CD8-positive, alpha-beta memory T cell (primary cell): ENCODE measurements around the gene DUOXA2. TPM values are rescaled to one million over a fixed set of nuclear protein-coding genes. Genes with fewer than 3 reads are reported as not detected.

Experiments used
- CTCF ChIA-PET: fragments of 350-600 bp; sonication (Branson Sonifier 250); formaldehyde crosslinking; loops from one replicate; lab custom pipeline; 2021; ENCODE audit warnings: antibody characterized with exemption; lab: Charles Lee
- POLR2A ChIA-PET: fragments of 350-600 bp; sonication (Branson Sonifier 250); formaldehyde crosslinking; loops from one replicate; lab custom pipeline; 2021; ENCODE audit warnings: antibody characterized with exemption; lab: Charles Lee
- DNase-seq, 5 donors: peaks; one replicate each; pipeline versions ENCODE4 v3.0.0 to v3.0.0-alpha.2; 2020 to 2022; ENCODE audit warnings: mixed read lengths in 1 of 5
- H3K27ac ChIP-seq: one replicate; pipeline ENCODE4 v1.7.0; 2013; ENCODE audit warnings: low read depth, mild to moderate bottlenecking, low read length, moderate library complexity
- H3K27me3 ChIP-seq: 2 replicates; pipeline ENCODE4 v1.7.0; 2013; ENCODE audit warnings: low read length, mild to moderate bottlenecking; ENCODE audit not compliant: insufficient read depth, poor library complexity, severe bottlenecking
- H3K36me3 ChIP-seq: 2 replicates; pipeline ENCODE4 v1.7.0; 2013; ENCODE audit warnings: mild to moderate bottlenecking, low read length, moderate library complexity; ENCODE audit not compliant: insufficient read depth
- H3K4me1 ChIP-seq: 2 replicates; pipeline ENCODE4 v1.7.0; 2013; ENCODE audit warnings: mild to moderate bottlenecking, low read length, moderate library complexity; ENCODE audit not compliant: insufficient read depth
- H3K4me3 ChIP-seq: 2 replicates; pipeline ENCODE4 v1.7.0; 2013; ENCODE audit warnings: mild to moderate bottlenecking, low read length
- H3K9me3 ChIP-seq: 2 replicates; pipeline ENCODE4 v1.7.0; 2013; ENCODE audit warnings: mild to moderate bottlenecking, low read length
- H3K27ac Mint-ChIP-seq, 8 donors: one replicate each; pipeline ENCODE4 v1.8.0; 2020 to 2021; ENCODE audit warnings: mixed read lengths in 8 of 8, mild to moderate bottlenecking in 6 of 8, inconsistent platforms in 3 of 8, moderate library complexity in 3 of 8
- H3K27me3 Mint-ChIP-seq, 2 donors: one replicate each; pipeline ENCODE4 v1.8.0; 2020 to 2021; ENCODE audit warnings: mixed read lengths in 2 of 2, mild to moderate bottlenecking in 1 of 2, moderate library complexity in 1 of 2
- H3K36me3 Mint-ChIP-seq, 3 donors: one replicate each; pipeline ENCODE4 v1.8.0; 2020 to 2021; ENCODE audit warnings: mixed read lengths in 3 of 3, inconsistent platforms in 1 of 3, mild to moderate bottlenecking in 1 of 3
- H3K4me1 Mint-ChIP-seq, 3 donors: one replicate each; pipeline ENCODE4 v1.8.0; 2020 to 2021; ENCODE audit warnings: mixed read lengths in 3 of 3, inconsistent platforms in 1 of 3, mild to moderate bottlenecking in 1 of 3
- H3K4me3 Mint-ChIP-seq, 7 donors: one replicate each; pipeline ENCODE4 v1.8.0; 2020 to 2021; ENCODE audit warnings: mixed read lengths in 7 of 7, mild to moderate bottlenecking in 6 of 7, moderate library complexity in 4 of 7, inconsistent platforms in 2 of 7
- H3K9me3 Mint-ChIP-seq, 5 donors: one replicate each; pipeline ENCODE4 v1.8.0; 2020 to 2022; ENCODE audit warnings: mixed read lengths in 5 of 5, mild to moderate bottlenecking in 3 of 5, moderate library complexity in 2 of 5, inconsistent platforms in 1 of 5
- polyA plus RNA-seq: library from polyadenylated mRNA; unstranded; fragments of 300-500 nt; fragmentation: Illumina TruSeq; gene quantifications from one replicate; pipeline ENCODE4 v1.2.3, GENCODE V29; 2021
- total RNA-seq, 2 experiments: library from RNA; stranded (reverse); gene quantifications; one replicate each; pipeline ENCODE4 v1.2.3, GENCODE V29; 2021

DUOXA2 gene
- total and polyA plus RNA-seq, 3 experiments from 2014 or later = not detected

- Histone ChIP-seq H3K36me3 (no peaks in the 10 kb centered on the region), H3K4me3 (no peak overlapping the region), H3K27ac (no peak overlapping the region), H3K9me3 (no peaks in the 10 kb centered on the region), H3K27me3 (no peaks in the 10 kb centered on the region), H3K4me1 (no peaks in the 10 kb centered on the region)
- H3K4me3 Mint-ChIP-seq = no peak overlapping the region
- H3K36me3 Mint-ChIP-seq = peaks cover 0 to 20% (median 1%) of the 10 kb centered on the region in 3 donors
- no peak overlapping the region for H3K27ac Mint-ChIP-seq
- no peaks in the 10 kb centered on the region for H3K9me3 Mint-ChIP-seq
- peaks cover 0 to 3% (median 0%) of the 10 kb centered on the region in 3 donors for H3K4me1 Mint-ChIP-seq
- POLR2A ChIA-PET = no interaction called here
- DNase-seq = no peak
- CTCF ChIA-PET = no interaction called here
- H3K27me3 Mint-ChIP-seq = peaks cover 0 to 2% of the 10 kb centered on the region in 2 donors
Observed at GRCh38 chr15:45151998-45152828, 38.1 kb downstream of the DUOXA2 start.

DNA sequence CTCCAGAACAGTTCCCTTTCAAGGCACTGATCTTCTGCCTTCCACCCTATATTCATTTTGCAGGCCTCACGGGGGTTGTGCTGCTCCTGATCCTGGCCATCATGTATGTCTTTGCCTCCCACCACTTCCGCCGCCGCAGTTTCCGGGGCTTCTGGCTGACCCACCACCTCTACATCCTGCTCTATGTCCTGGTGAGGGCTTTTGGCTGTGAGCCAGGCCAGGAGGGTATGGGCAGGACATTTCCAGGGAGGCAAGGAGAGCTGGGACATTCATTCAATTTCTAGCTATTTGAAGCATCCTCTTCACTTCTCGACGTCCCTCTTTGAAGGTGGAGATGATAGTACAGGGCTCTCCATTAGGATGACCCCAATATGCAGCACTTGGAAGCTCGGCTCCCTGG is 41.6 kb downstream of the DUOXA2 start:
- DNase-seq = no peak
- Histone ChIP-seq H3K4me1 (no peaks in the 10 kb centered on the region), H3K27ac (no peak overlapping the region), H3K27me3 (no peaks in the 10 kb centered on the region), H3K36me3 (no peaks in the 10 kb centered on the region), H3K9me3 (no peaks in the 10 kb centered on the region), H3K4me3 (no peak overlapping the region)
- ChIA-PET POLR2A (no interaction called here), CTCF (interaction anchor here (1.0 kb wide), 1 partner anchor 12 kb away, joined by 4 read pairs; no protein-coding TSS in a partner anchor)
- Mint-ChIP-seq H3K4me1 (peaks cover 5 to 12% (median 9%) of the 10 kb centered on the region in 3 donors), H3K36me3 (peaks cover 0 to 28% (median 10%) of the 10 kb centered on the region in 3 donors), H3K4me3 (no peak overlapping the region), H3K9me3 (no peaks in the 10 kb centered on the region), H3K27me3 (peaks cover 0 to 2% of the 10 kb centered on the region in 2 donors), H3K27ac (peak overlapping the region in 1 of 8 donors; percentile 1)

- H3K36me3 ChIP-seq = no peaks in the 10 kb centered on the region
- peaks cover 0 to 2% of the 10 kb centered on the region in 2 donors for H3K27me3 Mint-ChIP-seq
- no peak overlapping the region for H3K4me3 Mint-ChIP-seq
- no peak overlapping the region for H3K4me3 ChIP-seq
- no peak overlapping the region for H3K27ac ChIP-seq
- H3K9me3 ChIP-seq = no peaks in the 10 kb centered on the region
- H3K36me3 Mint-ChIP-seq = peaks cover 0 to 19% (median 10%) of the 10 kb centered on the region in 3 donors
- POLR2A ChIA-PET = no interaction called here
- H3K4me1 Mint-ChIP-seq = peaks cover 5 to 12% (median 9%) of the 10 kb centered on the region in 3 donors
- H3K27me3 ChIP-seq = no peaks in the 10 kb centered on the region
- DNase-seq = no peak
- no peak overlapping the region for H3K27ac Mint-ChIP-seq
- H3K9me3 Mint-ChIP-seq = no peaks in the 10 kb centered on the region
- CTCF ChIA-PET = no interaction called here
- H3K4me1 ChIP-seq = no peaks in the 10 kb centered on the region
Observed at GRCh38 chr15:45156744-45157455, 42.8 kb downstream of the DUOXA2 start.

DNA sequence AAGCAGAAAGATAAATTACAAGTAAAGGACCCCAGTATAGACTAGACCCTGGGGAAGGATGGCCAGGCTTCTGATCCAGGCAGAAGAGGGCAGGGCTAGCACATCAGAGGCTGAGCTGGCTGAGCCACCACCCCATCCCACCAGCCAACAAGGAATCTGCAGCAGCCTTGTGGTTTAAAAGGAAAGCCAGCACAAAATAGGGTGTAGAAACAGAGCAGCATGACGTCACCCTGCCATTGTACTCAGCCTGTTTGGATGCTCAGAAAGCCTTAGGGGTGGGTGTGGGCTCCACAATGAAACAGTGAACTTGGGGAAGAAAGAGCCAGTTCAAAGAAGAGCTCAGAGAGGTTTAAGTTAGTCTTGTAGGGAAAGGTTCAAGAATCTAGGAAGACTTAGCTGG is 43.8 kb downstream of the DUOXA2 start:
- Mint-ChIP-seq H3K27ac (no peak overlapping the region), H3K4me1 (peaks cover 7 to 14% (median 9%) of the 10 kb centered on the region in 3 donors), H3K36me3 (peaks cover 0 to 11% (median 10%) of the 10 kb centered on the region in 3 donors), H3K9me3 (no peaks in the 10 kb centered on the region), H3K4me3 (peak overlapping the region in 1 of 7 donors; percentile 73), H3K27me3 (peaks cover 0 to 2% of the 10 kb centered on the region in 2 donors)
- DNase-seq = no peak
- Histone ChIP-seq H3K4me3 (no peak overlapping the region), H3K27ac (no peak overlapping the region), H3K9me3 (no peaks in the 10 kb centered on the region), H3K4me1 (no peaks in the 10 kb centered on the region), H3K27me3 (no peaks in the 10 kb centered on the region), H3K36me3 (no peaks in the 10 kb centered on the region)
- ChIA-PET CTCF (interaction anchor here (1.8 kb wide), 1 partner anchor 9 kb away, joined by 6 read pairs; no protein-coding TSS in a partner anchor), POLR2A (interaction anchor here (1.0 kb wide), 1 partner anchor 9 kb away, joined by 4 read pairs; no protein-coding TSS in a partner anchor)

GRCh38 chr15:45161666-45162065 is 47.5 kb downstream of the DUOXA2 start:
- H3K27me3 ChIP-seq = no peaks in the 10 kb centered on the region
- H3K27ac ChIP-seq = no peak overlapping the region
- H3K4me3 Mint-ChIP-seq = no peak overlapping the region
- peaks cover 0 to 10% (median 9%) of the 10 kb centered on the region in 3 donors for H3K36me3 Mint-ChIP-seq
- H3K4me1 Mint-ChIP-seq = peaks cover 21 to 31% (median 26%) of the 10 kb centered on the region in 3 donors
- H3K27me3 Mint-ChIP-seq = peaks cover 0 to 1% of the 10 kb centered on the region in 2 donors
- no peak overlapping the region for H3K27ac Mint-ChIP-seq
- no peaks in the 10 kb centered on the region for H3K9me3 Mint-ChIP-seq
- H3K4me1 ChIP-seq = peaks cover 15% of the 10 kb centered on the region
- CTCF ChIA-PET = interaction anchor here (1.4 to 2.8 kb wide), 3 partner anchors 18 to 115 kb away, joined by 3 to 13 read pairs (median 6); no protein-coding TSS in a partner anchor
- no peaks in the 10 kb centered on the region for H3K9me3 ChIP-seq
- DNase-seq = no peak
- no peak overlapping the region for H3K4me3 ChIP-seq
- no peaks in the 10 kb centered on the region for H3K36me3 ChIP-seq
- POLR2A ChIA-PET = no interaction called here

DNA sequence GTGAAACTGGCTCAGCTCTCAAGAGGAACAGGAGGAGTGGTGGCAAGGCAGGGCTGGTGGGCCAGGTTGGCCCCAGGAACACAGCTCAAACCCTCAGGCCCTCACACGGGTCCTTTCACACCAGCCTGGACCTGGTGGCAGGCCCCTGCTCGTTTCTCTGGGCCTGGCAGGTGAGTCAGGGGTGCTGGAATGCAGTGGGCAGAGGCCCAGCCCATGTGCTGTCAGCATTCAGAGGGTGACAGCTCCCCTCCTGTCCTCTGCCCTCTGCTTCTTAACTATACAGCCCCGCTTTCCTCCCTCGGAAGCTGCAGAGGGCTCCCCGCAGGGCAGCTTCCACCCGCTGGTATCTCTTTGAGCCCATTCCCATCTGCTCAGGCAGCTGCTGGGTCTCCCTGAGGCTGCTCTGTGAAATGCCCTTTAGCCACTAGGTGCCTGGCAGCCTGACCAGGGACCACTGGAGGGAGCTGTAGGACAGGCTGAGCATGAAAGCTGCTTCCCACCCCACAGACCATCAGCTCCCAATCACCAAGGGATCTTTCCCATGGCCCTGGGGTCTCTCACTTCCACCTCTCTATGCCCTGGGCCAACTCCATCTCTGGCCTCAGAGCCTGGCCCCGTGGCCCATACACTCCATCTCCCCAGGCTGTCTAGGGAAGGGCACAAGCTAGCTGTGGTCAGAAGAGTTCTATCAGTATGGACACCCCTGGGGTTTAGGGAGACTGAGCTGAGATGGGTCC is 48.8 kb downstream of the DUOXA2 start:
- Histone ChIP-seq H3K9me3 (no peaks in the 10 kb centered on the region), H3K4me3 (no peak overlapping the region), H3K27me3 (no peaks in the 10 kb centered on the region), H3K36me3 (no peaks in the 10 kb centered on the region), H3K27ac (no peak overlapping the region), H3K4me1 (peaks cover 15% of the 10 kb centered on the region)
- no peaks in the 10 kb centered on the region for H3K9me3 Mint-ChIP-seq
- no peaks in the 10 kb centered on the region for H3K27me3 Mint-ChIP-seq
- peaks cover 17 to 31% (median 26%) of the 10 kb centered on the region in 3 donors for H3K4me1 Mint-ChIP-seq
- H3K27ac Mint-ChIP-seq = peak overlapping the region in 1 of 8 donors; percentile 44
- ChIA-PET POLR2A (interaction anchor here (1.0 to 1.3 kb wide), 2 partner anchors 35 to 38 kb away, joined by 4 to 6 read pairs; no protein-coding TSS in a partner anchor), CTCF (interaction anchor here (0.7 to 3.4 kb wide), 20 partner anchors 9 to 451 kb away, joined by 3 to 19 read pairs (median 6); a partner anchor contains a TSS)
- DNase-seq = peak; percentile 42 to 71 (median 47)
- H3K4me3 Mint-ChIP-seq = peak overlapping the region in 1 of 7 donors; percentile 12
- H3K36me3 Mint-ChIP-seq = peaks cover 0 to 9% (median 8%) of the 10 kb centered on the region in 3 donors

DNA sequence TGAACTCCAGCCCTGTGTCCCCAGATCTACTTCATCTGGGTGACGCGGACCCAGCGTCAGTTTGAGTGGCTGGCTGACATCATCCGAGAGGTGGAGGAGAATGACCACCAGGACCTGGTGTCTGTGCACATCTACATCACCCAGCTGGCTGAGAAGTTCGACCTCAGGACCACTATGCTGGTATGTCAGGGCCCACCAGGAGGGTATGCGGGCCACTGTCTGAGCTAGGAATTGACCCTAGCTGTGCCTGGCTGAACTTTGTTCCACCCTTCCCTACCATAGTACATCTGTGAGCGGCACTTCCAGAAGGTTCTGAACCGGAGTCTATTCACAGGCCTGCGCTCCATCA is 49.4 kb downstream of the DUOXA2 start:
- H3K4me3 ChIP-seq = no peak overlapping the region
- ChIA-PET CTCF (interaction anchor here (0.7 to 3.4 kb wide), 17 partner anchors 9 to 450 kb away, joined by 3 to 19 read pairs (median 8); a partner anchor contains a TSS), POLR2A (interaction anchor here (1.0 to 1.3 kb wide), 2 partner anchors 35 to 37 kb away, joined by 4 to 6 read pairs; no protein-coding TSS in a partner anchor)
- H3K4me1 Mint-ChIP-seq = peaks cover 16 to 31% (median 23%) of the 10 kb centered on the region in 3 donors
- peaks cover 15% of the 10 kb centered on the region for H3K4me1 ChIP-seq
- no peaks in the 10 kb centered on the region for H3K36me3 ChIP-seq
- H3K4me3 Mint-ChIP-seq = peak overlapping the region in 2 of 7 donors; percentile 27 to 34
- H3K9me3 ChIP-seq = no peaks in the 10 kb centered on the region
- H3K27ac Mint-ChIP-seq = peak overlapping the region in 2 of 8 donors; percentile 5 to 63
- no peaks in the 10 kb centered on the region for H3K9me3 Mint-ChIP-seq
- no peaks in the 10 kb centered on the region for H3K27me3 ChIP-seq
- DNase-seq = no peak
- peaks cover 0 to 8% (median 8%) of the 10 kb centered on the region in 3 donors for H3K36me3 Mint-ChIP-seq
- H3K27ac ChIP-seq = no peak overlapping the region
- H3K27me3 Mint-ChIP-seq = no peaks in the 10 kb centered on the region
